Measurements from ENCODE around the gene PDE5A.
"Not testable (repeated sequence)": the region's sequence is repeated elsewhere in the genome, so short reads cannot be mapped to it uniquely, and the experiment has no call there.

Gene PDE5A

GRCh38 chr4:119489305-119489704 is 139.3 kb downstream of the PDE5A start:
- Histone ChIP-seq H3K27me3 (ENCODE audit: control insufficient read depth in 1 of 2, insufficient read depth in 2 of 2, low read length in 2 of 2) (no peaks in the 10 kb centered on the region), H3K36me3 (ENCODE audit: control insufficient read depth in 1 of 2, insufficient read depth in 2 of 2, low read length in 2 of 2) (peaks cover 3 to 6% of the 10 kb centered on the region in 2 donors), H3K4me1 (ENCODE audit: control insufficient read depth in 1 of 2, insufficient read depth in 2 of 2, low read length in 2 of 2) (no peaks in the 10 kb centered on the region), H3K9me3 (ENCODE audit: control insufficient read depth in 1 of 2, low read length in 2 of 2) (no peaks in the 10 kb centered on the region), H3K27ac (ENCODE audit: low read depth, low read length) (no peak overlapping the region), H3K9ac (ENCODE audit: low read depth in 1 of 2, low read length in 2 of 2) (no peak overlapping the region), H3K4me3 (ENCODE audit: low read depth in 1 of 2, low read length in 2 of 2) (no peak overlapping the region)

- Histone ChIP-seq H3K4me3 (ENCODE audit: low read depth in 1 of 2, low read length in 2 of 2) (no peak overlapping the region), H3K9me3 (ENCODE audit: control insufficient read depth in 1 of 2, low read length in 2 of 2) (no peaks in the 10 kb centered on the region), H3K4me1 (ENCODE audit: control insufficient read depth in 1 of 2, insufficient read depth in 2 of 2, low read length in 2 of 2) (peaks cover 0 to 16% of the 10 kb centered on the region in 2 donors), H3K27ac (ENCODE audit: low read depth, low read length) (no peak overlapping the region), H3K9ac (ENCODE audit: low read depth in 1 of 2, low read length in 2 of 2) (no peak overlapping the region), H3K36me3 (ENCODE audit: control insufficient read depth in 1 of 2, insufficient read depth in 2 of 2, low read length in 2 of 2) (peaks cover 2 to 25% of the 10 kb centered on the region in 2 donors), H3K27me3 (ENCODE audit: control insufficient read depth in 1 of 2, insufficient read depth in 2 of 2, low read length in 2 of 2) (no peaks in the 10 kb centered on the region)
These were observed 148.3 kb downstream of the PDE5A start for GRCh38 chr4:119480331-119480730.

GRCh38 chr4:119479835-119480234 is 148.8 kb downstream of the PDE5A start:
- Histone ChIP-seq H3K9ac (ENCODE audit: low read depth in 1 of 2, low read length in 2 of 2) (no peak overlapping the region), H3K27me3 (ENCODE audit: control insufficient read depth in 1 of 2, insufficient read depth in 2 of 2, low read length in 2 of 2) (no peaks in the 10 kb centered on the region), H3K27ac (ENCODE audit: low read depth, low read length) (no peak overlapping the region), H3K36me3 (ENCODE audit: control insufficient read depth in 1 of 2, insufficient read depth in 2 of 2, low read length in 2 of 2) (peaks cover 2 to 25% of the 10 kb centered on the region in 2 donors), H3K4me1 (ENCODE audit: control insufficient read depth in 1 of 2, insufficient read depth in 2 of 2, low read length in 2 of 2) (peaks cover 0 to 16% of the 10 kb centered on the region in 2 donors), H3K9me3 (ENCODE audit: control insufficient read depth in 1 of 2, low read length in 2 of 2) (no peaks in the 10 kb centered on the region), H3K4me3 (ENCODE audit: low read depth in 1 of 2, low read length in 2 of 2) (no peak overlapping the region)

- Histone ChIP-seq H3K27me3 (ENCODE audit: control insufficient read depth in 1 of 2, insufficient read depth in 2 of 2, low read length in 2 of 2) (no peaks in the 10 kb centered on the region), H3K4me1 (ENCODE audit: control insufficient read depth in 1 of 2, insufficient read depth in 2 of 2, low read length in 2 of 2) (peaks cover 0 to 16% of the 10 kb centered on the region in 2 donors), H3K27ac (ENCODE audit: low read depth, low read length) (no peak overlapping the region), H3K9ac (ENCODE audit: low read depth in 1 of 2, low read length in 2 of 2) (no peak overlapping the region), H3K4me3 (ENCODE audit: low read depth in 1 of 2, low read length in 2 of 2) (no peak overlapping the region), H3K36me3 (ENCODE audit: control insufficient read depth in 1 of 2, insufficient read depth in 2 of 2, low read length in 2 of 2) (peaks cover 2 to 25% of the 10 kb centered on the region in 2 donors), H3K9me3 (ENCODE audit: control insufficient read depth in 1 of 2, low read length in 2 of 2) (no peaks in the 10 kb centered on the region)
These were observed 149.3 kb downstream of the PDE5A start for GRCh38 chr4:119479180-119479808.

- Histone ChIP-seq H3K9me3 (ENCODE audit: control insufficient read depth in 1 of 2, low read length in 2 of 2) (no peaks in the 10 kb centered on the region), H3K9ac (ENCODE audit: low read depth in 1 of 2, low read length in 2 of 2) (no peak overlapping the region), H3K36me3 (ENCODE audit: control insufficient read depth in 1 of 2, insufficient read depth in 2 of 2, low read length in 2 of 2) (peaks cover 2 to 25% of the 10 kb centered on the region in 2 donors), H3K27me3 (ENCODE audit: control insufficient read depth in 1 of 2, insufficient read depth in 2 of 2, low read length in 2 of 2) (no peaks in the 10 kb centered on the region), H3K4me1 (ENCODE audit: control insufficient read depth in 1 of 2, insufficient read depth in 2 of 2, low read length in 2 of 2) (peaks cover 0 to 16% of the 10 kb centered on the region in 2 donors), H3K27ac (ENCODE audit: low read depth, low read length) (no peak overlapping the region), H3K4me3 (ENCODE audit: low read depth in 1 of 2, low read length in 2 of 2) (no peak overlapping the region)
These were observed 150.0 kb downstream of the PDE5A start for GRCh38 chr4:119478446-119479179.

- Histone ChIP-seq H3K4me1 (ENCODE audit: control insufficient read depth in 1 of 2, insufficient read depth in 2 of 2, low read length in 2 of 2) (peaks cover 0 to 16% of the 10 kb centered on the region in 2 donors), H3K27me3 (ENCODE audit: control insufficient read depth in 1 of 2, insufficient read depth in 2 of 2, low read length in 2 of 2) (no peaks in the 10 kb centered on the region), H3K36me3 (ENCODE audit: control insufficient read depth in 1 of 2, insufficient read depth in 2 of 2, low read length in 2 of 2) (peaks cover 2 to 23% of the 10 kb centered on the region in 2 donors), H3K9me3 (ENCODE audit: control insufficient read depth in 1 of 2, low read length in 2 of 2) (no peaks in the 10 kb centered on the region), H3K4me3 (ENCODE audit: low read depth in 1 of 2, low read length in 2 of 2) (no peak overlapping the region), H3K9ac (ENCODE audit: low read depth in 1 of 2, low read length in 2 of 2) (no peak overlapping the region), H3K27ac (ENCODE audit: low read depth, low read length) (no peak overlapping the region)
These were observed 151.1 kb downstream of the PDE5A start for GRCh38 chr4:119477412-119478053.

- Histone ChIP-seq H3K9me3 (ENCODE audit: control insufficient read depth in 1 of 2, low read length in 2 of 2) (no peaks in the 10 kb centered on the region), H3K27me3 (ENCODE audit: control insufficient read depth in 1 of 2, insufficient read depth in 2 of 2, low read length in 2 of 2) (no peaks in the 10 kb centered on the region), H3K4me1 (ENCODE audit: control insufficient read depth in 1 of 2, insufficient read depth in 2 of 2, low read length in 2 of 2) (no peaks in the 10 kb centered on the region), H3K9ac (ENCODE audit: low read depth in 1 of 2, low read length in 2 of 2) (no peak overlapping the region), H3K36me3 (ENCODE audit: control insufficient read depth in 1 of 2, insufficient read depth in 2 of 2, low read length in 2 of 2) (peaks cover 0 to 25% of the 10 kb centered on the region in 2 donors), H3K4me3 (ENCODE audit: low read depth in 1 of 2, low read length in 2 of 2) (no peak overlapping the region), H3K27ac (ENCODE audit: low read depth, low read length) (no peak overlapping the region)
These were observed 157.3 kb downstream of the PDE5A start for GRCh38 chr4:119471259-119471658.

- H3K4me1 ChIP-seq (ENCODE audit: control insufficient read depth in 1 of 2, insufficient read depth in 2 of 2, low read length in 2 of 2); H3K27ac ChIP-seq (ENCODE audit: low read depth, low read length); H3K9ac ChIP-seq (ENCODE audit: low read depth in 1 of 2, low read length in 2 of 2); H3K27me3 ChIP-seq (ENCODE audit: control insufficient read depth in 1 of 2, insufficient read depth in 2 of 2, low read length in 2 of 2); H3K4me3 ChIP-seq (ENCODE audit: low read depth in 1 of 2, low read length in 2 of 2); H3K9me3 ChIP-seq (ENCODE audit: control insufficient read depth in 1 of 2, low read length in 2 of 2): not testable (repeated sequence)
- peaks cover 0 to 22% of the 10 kb centered on the region in 2 donors for H3K36me3 ChIP-seq (ENCODE audit: control insufficient read depth in 1 of 2, insufficient read depth in 2 of 2, low read length in 2 of 2)
These were observed 157.9 kb downstream of the PDE5A start for GRCh38 chr4:119470737-119471063.

GRCh38 chr4:119470021-119470736 is 158.4 kb downstream of the PDE5A start:
- H3K27ac ChIP-seq (ENCODE audit: low read depth, low read length): not testable (repeated sequence)
- H3K36me3 ChIP-seq (ENCODE audit: control insufficient read depth in 1 of 2, insufficient read depth in 2 of 2, low read length in 2 of 2): peaks cover 0 to 21% of the 10 kb centered on the region in 2 donors

GRCh38 chr4:119469039-119469438 is 159.6 kb downstream of the PDE5A start:
- H3K27ac ChIP-seq (ENCODE audit: low read depth, low read length); H3K27me3 ChIP-seq (ENCODE audit: control insufficient read depth in 1 of 2, insufficient read depth in 2 of 2, low read length in 2 of 2); H3K9ac ChIP-seq (ENCODE audit: low read depth in 1 of 2, low read length in 2 of 2); H3K4me1 ChIP-seq (ENCODE audit: control insufficient read depth in 1 of 2, insufficient read depth in 2 of 2, low read length in 2 of 2); H3K4me3 ChIP-seq (ENCODE audit: low read depth in 1 of 2, low read length in 2 of 2); H3K9me3 ChIP-seq (ENCODE audit: control insufficient read depth in 1 of 2, low read length in 2 of 2): not testable (repeated sequence)
- H3K36me3 ChIP-seq (ENCODE audit: control insufficient read depth in 1 of 2, insufficient read depth in 2 of 2, low read length in 2 of 2): peaks cover 0 to 22% of the 10 kb centered on the region in 2 donors

More at GRCh38 chr4:119470021-119470736, 158.4 kb downstream of the PDE5A start:
- H3K4me1 ChIP-seq (ENCODE audit: control insufficient read depth in 1 of 2, insufficient read depth in 2 of 2, low read length in 2 of 2); H3K27me3 ChIP-seq (ENCODE audit: control insufficient read depth in 1 of 2, insufficient read depth in 2 of 2, low read length in 2 of 2); H3K4me3 ChIP-seq (ENCODE audit: low read depth in 1 of 2, low read length in 2 of 2); H3K9ac ChIP-seq (ENCODE audit: low read depth in 1 of 2, low read length in 2 of 2); H3K9me3 ChIP-seq (ENCODE audit: control insufficient read depth in 1 of 2, low read length in 2 of 2): not testable (repeated sequence)
